HepG2 (cell line): ENCODE data around the gene PRMT5. TPM values are rescaled to one million over a fixed set of nuclear protein-coding genes. Genes with fewer than 3 reads are reported as not detected.

Experiments
- ADNP ChIP-seq: sonication (generic); formaldehyde crosslinking; IDR thresholded peaks from 2 replicates; pipeline ENCODE4 v1.4.0; 2020; ENCODE audit warnings: missing genetic modification reagents
- EED ChIP-seq: sonication (generic); formaldehyde crosslinking; IDR thresholded peaks from 2 replicates; pipeline ENCODE4 v1.5.0; 2020; ENCODE audit warnings: mild to moderate bottlenecking, missing genetic modification reagents
- EHMT2 ChIP-seq: fragments of 200-600 bp; sonication (generic); IDR thresholded peaks from 2 replicates; pipeline ENCODE4 v1.7.0; 2017; ENCODE audit warnings: antibody characterized with exemption, low read depth, low read length, borderline replicate concordance
- FOXA1 ChIP-seq, 2 experiments: fragments of 450-650 bp in 1 of 2; sonication (generic) in 1 of 2; formaldehyde crosslinking in 1 of 2; IDR thresholded peaks; 2 replicates each; pipeline versions ENCODE4 v1.4.0 to v1.6.1; 2016 to 2020; ENCODE audit warnings: missing genetic modification reagents in 1 of 2
- GATAD2A ChIP-seq: IDR thresholded peaks from 2 replicates; pipeline ENCODE4 v1.6.1; 2016
- GTF2F1 ChIP-seq: fragments of 150-350 bp; IDR thresholded peaks from 2 replicates; pipeline ENCODE4 v1.6.1; 2014; ENCODE audit warnings: low read length
- NFYB ChIP-seq: sonication (generic); formaldehyde crosslinking; IDR thresholded peaks from 2 replicates; pipeline ENCODE4 v1.4.0; 2020; ENCODE audit warnings: missing genetic modification reagents
- SMARCE1 ChIP-seq: fragments of 450-650 bp; IDR thresholded peaks from 2 replicates; pipeline ENCODE4 v1.6.1; 2017; ENCODE audit warnings: borderline replicate concordance
- ZBTB39 ChIP-seq: sonication (generic); formaldehyde crosslinking; IDR thresholded peaks from 2 replicates; pipeline ENCODE4 v1.5.0; 2020; ENCODE audit warnings: missing genetic modification reagents
- ZNF282 ChIP-seq: fragments of 450-650 bp; IDR thresholded peaks from 2 replicates; pipeline ENCODE4 v1.6.1; 2018; ENCODE audit not compliant: partially characterized antibody
- ZNF512B ChIP-seq: sonication (generic); formaldehyde crosslinking; IDR thresholded peaks from 2 replicates; pipeline ENCODE4 v1.5.1; 2020; ENCODE audit warnings: missing genetic modification reagents, mild to moderate bottlenecking, borderline replicate concordance
- ZNF768 ChIP-seq: sonication (generic); formaldehyde crosslinking; IDR thresholded peaks from 2 replicates; pipeline ENCODE4 v1.4.0; 2020; ENCODE audit warnings: missing genetic modification reagents
- ZNF773 ChIP-seq: sonication (generic); formaldehyde crosslinking; IDR thresholded peaks from 2 replicates; pipeline ENCODE4 v1.4.0; 2020; ENCODE audit warnings: missing genetic modification reagents, borderline replicate concordance
- ZNF780A ChIP-seq: sonication (generic); formaldehyde crosslinking; IDR thresholded peaks from 2 replicates; pipeline ENCODE4 v1.8.0; 2022; ENCODE audit warnings: mild to moderate bottlenecking, missing genetic modification reagents, moderate library complexity
- polyA plus RNA-seq, 8 experiments: library from polyadenylated mRNA; depleted of rRNA in 3 of 8; stranded (reverse) in 7 of 8; unstranded in 1 of 8; fragments of >200 nt; fragmentation: Illumina TruSeq in 4 of 8; extraction: Trizol in 4 of 8; gene quantifications; 2 replicates each; pipeline versions ENCODE4 v1.2.1 to v1.2.3, GENCODE V29; 2011 to 2016; ENCODE audit warnings: low read depth in 4 of 8, missing spikeins in 1 of 8, mixed read lengths in 1 of 8; ENCODE audit not compliant: insufficient read depth in 1 of 8
- total RNA-seq, 5 experiments: library from RNA; depleted of rRNA; stranded (reverse); fragments of >200 nt; fragmentation: Illumina TruSeq; extraction: Trizol; gene quantifications; 2 replicates each; pipeline ENCODE4 v1.2.3, GENCODE V29; 2016; ENCODE audit warnings: low read depth in 1 of 5
- TF ChIP-seq, protein P1 (sequence below): IDR thresholded peaks from 2 replicates; pipeline ENCODE4 v1.6.1; 2016; ENCODE audit warnings: mild to moderate bottlenecking
- TF ChIP-seq, protein P2 (sequence below): sonication (generic); formaldehyde crosslinking; IDR thresholded peaks from 2 replicates; pipeline ENCODE4 v1.5.1; 2020; ENCODE audit warnings: mild to moderate bottlenecking, missing genetic modification reagents, moderate library complexity

Gene PRMT5
- total and polyA plus RNA-seq, 2 of the 13 experiments (the other 11 are each of a cell fraction or from before 2014, with no cell fraction given): 210 to 354 TPM

- TF ChIP-seq ZNF282 (no peak), GATAD2A (CRISPR knock-in tag) (peak; percentile 89), EHMT2 (no peak), FOXA1 (IDR thresholded peaks at IDR 0.05) (0 out of 2 replicates have a peak, but pooled peaks have one; percentile 40), FOXA1 (CRISPR knock-in tag; IDR thresholded peaks at IDR 0.05) (peak; percentile 94), ZNF512B (CRISPR knock-in tag) (peak; percentile 64), ZNF780A (CRISPR knock-in tag) (0 out of 2 replicates have a peak, but pooled peaks have one; percentile 55), ZNF773 (peak; percentile 90; the same call in 1 of the 2 replicates), GTF2F1 (no peak), ZNF768 (CRISPR knock-in tag) (peak; percentile 85; the same call in 1 of the 2 replicates), EED (CRISPR knock-in tag) (no peak; the same call in 1 of the 2 replicates), NFYB (peak; percentile 36), ZBTB39 (CRISPR knock-in tag) (peak; percentile 64), ADNP (CRISPR knock-in tag) (0 out of 2 replicates have a peak, but pooled peaks have one; percentile 67), SMARCE1 (no peak)
- TF ChIP-seq, protein P1, sequence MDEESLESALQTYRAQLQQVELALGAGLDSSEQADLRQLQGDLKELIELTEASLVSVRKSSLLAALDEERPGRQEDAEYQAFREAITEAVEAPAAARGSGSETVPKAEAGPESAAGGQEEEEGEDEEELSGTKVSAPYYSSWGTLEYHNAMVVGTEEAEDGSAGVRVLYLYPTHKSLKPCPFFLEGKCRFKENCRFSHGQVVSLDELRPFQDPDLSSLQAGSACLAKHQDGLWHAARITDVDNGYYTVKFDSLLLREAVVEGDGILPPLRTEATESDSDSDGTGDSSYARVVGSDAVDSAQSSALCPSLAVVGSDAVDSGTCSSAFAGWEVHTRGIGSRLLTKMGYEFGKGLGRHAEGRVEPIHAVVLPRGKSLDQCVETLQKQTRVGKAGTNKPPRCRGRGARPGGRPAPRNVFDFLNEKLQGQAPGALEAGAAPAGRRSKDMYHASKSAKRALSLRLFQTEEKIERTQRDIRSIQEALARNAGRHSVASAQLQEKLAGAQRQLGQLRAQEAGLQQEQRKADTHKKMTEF (CRISPR knock-in tag): peak; percentile 98
- TF ChIP-seq, protein P2, sequence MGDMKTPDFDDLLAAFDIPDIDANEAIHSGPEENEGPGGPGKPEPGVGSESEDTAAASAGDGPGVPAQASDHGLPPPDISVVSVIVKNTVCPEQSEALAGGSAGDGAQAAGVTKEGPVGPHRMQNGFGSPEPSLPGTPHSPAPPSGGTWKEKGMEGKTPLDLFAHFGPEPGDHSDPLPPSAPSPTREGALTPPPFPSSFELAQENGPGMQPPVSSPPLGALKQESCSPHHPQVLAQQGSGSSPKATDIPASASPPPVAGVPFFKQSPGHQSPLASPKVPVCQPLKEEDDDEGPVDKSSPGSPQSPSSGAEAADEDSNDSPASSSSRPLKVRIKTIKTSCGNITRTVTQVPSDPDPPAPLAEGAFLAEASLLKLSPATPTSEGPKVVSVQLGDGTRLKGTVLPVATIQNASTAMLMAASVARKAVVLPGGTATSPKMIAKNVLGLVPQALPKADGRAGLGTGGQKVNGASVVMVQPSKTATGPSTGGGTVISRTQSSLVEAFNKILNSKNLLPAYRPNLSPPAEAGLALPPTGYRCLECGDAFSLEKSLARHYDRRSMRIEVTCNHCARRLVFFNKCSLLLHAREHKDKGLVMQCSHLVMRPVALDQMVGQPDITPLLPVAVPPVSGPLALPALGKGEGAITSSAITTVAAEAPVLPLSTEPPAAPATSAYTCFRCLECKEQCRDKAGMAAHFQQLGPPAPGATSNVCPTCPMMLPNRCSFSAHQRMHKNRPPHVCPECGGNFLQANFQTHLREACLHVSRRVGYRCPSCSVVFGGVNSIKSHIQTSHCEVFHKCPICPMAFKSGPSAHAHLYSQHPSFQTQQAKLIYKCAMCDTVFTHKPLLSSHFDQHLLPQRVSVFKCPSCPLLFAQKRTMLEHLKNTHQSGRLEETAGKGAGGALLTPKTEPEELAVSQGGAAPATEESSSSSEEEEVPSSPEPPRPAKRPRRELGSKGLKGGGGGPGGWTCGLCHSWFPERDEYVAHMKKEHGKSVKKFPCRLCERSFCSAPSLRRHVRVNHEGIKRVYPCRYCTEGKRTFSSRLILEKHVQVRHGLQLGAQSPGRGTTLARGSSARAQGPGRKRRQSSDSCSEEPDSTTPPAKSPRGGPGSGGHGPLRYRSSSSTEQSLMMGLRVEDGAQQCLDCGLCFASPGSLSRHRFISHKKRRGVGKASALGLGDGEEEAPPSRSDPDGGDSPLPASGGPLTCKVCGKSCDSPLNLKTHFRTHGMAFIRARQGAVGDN (CRISPR knock-in tag): peak; percentile 96
These were observed 57.7 kb downstream of the PRMT5 start, which contains the start of gene LRP10 (continued) for GRCh38 chr14:22871224-22872032.
